ENCODE measurements around the gene MYBPH. TPM values are rescaled to one million over a fixed set of nuclear protein-coding genes. Genes with fewer than 3 reads are reported as not detected.

Gene MYBPH
- total RNA-seq, 1 experiment from 2014 or later = not detected

- intact Hi-C loops (cut with micrococcal nuclease) = no loop called here
- Mint-ChIP-seq H3K9me3 (ENCODE audit: unreplicated experiment) (no peaks in the 10 kb centered on the region), H3K4me3 (ENCODE audit: unreplicated experiment) (no peak overlapping the region), H3K36me3 (ENCODE audit: insufficient read depth, unreplicated experiment) (no peaks in the 10 kb centered on the region), H3K27ac (ENCODE audit: low read depth, unreplicated experiment) (no peak overlapping the region), H3K4me1 (ENCODE audit: insufficient read depth, unreplicated experiment) (no peaks in the 10 kb centered on the region), H3K27me3 (ENCODE audit: insufficient read depth, unreplicated experiment) (peaks cover 33% of the 10 kb centered on the region)
- ChIA-PET POLR2A (interaction anchor here (0.5 to 2.3 kb wide), 13 partner anchors 9 to 1890 kb away, joined by 3 to 23 read pairs (median 4); no protein-coding TSS in a partner anchor), CTCF (interaction anchor here (0.5 to 18.5 kb wide), 52 partner anchors 7 to 991 kb away, joined by 3 to 702 read pairs (median 5); partner anchors contain the start of genes ADORA1, CHI3L1, CHIT1 and MYBPH)
- DNase-seq (ENCODE audit: unreplicated experiment) = no peak
- BruUV-seq (replicated peaks) = no TSS peak
- TF ChIP-seq CTCF (IDR thresholded peaks at IDR 0.05; ENCODE audit: unreplicated experiment) = no peak
These were observed 39.9 kb upstream of the MYBPH start for GRCh38 chr1:203215573-203215972.

GRCh38 chr1:203214871-203215270, 39.2 kb upstream of the MYBPH start:
- intact Hi-C loops (cut with micrococcal nuclease) = no loop called here
- Mint-ChIP-seq H3K4me3 (ENCODE audit: unreplicated experiment) (no peak overlapping the region), H3K27me3 (ENCODE audit: insufficient read depth, unreplicated experiment) (peaks cover 30% of the 10 kb centered on the region), H3K9me3 (ENCODE audit: unreplicated experiment) (no peaks in the 10 kb centered on the region), H3K27ac (ENCODE audit: low read depth, unreplicated experiment) (no peak overlapping the region), H3K36me3 (ENCODE audit: insufficient read depth, unreplicated experiment) (no peaks in the 10 kb centered on the region), H3K4me1 (ENCODE audit: insufficient read depth, unreplicated experiment) (no peaks in the 10 kb centered on the region)
- no TSS peak for BruUV-seq (replicated peaks)
- ChIA-PET POLR2A (interaction anchor here (0.6 to 2.3 kb wide), 3 partner anchors 12 to 175 kb away, joined by 3 to 23 read pairs (median 3); no protein-coding TSS in a partner anchor), CTCF (interaction anchor here (0.5 to 18.5 kb wide), 40 partner anchors 10 to 814 kb away, joined by 3 to 702 read pairs (median 6); partner anchors contain the start of genes ADORA1, CHIT1 and MYBPH)
- TF ChIP-seq CTCF (IDR thresholded peaks at IDR 0.05; ENCODE audit: unreplicated experiment) = no peak
- no peak for DNase-seq (ENCODE audit: unreplicated experiment)

GRCh38 chr1:203213126-203213525, 37.5 kb upstream of the MYBPH start:
- H3K4me3 Mint-ChIP-seq (ENCODE audit: unreplicated experiment) = no peak overlapping the region
- no peaks in the 10 kb centered on the region for H3K9me3 Mint-ChIP-seq (ENCODE audit: unreplicated experiment)
- no peak for TF ChIP-seq CTCF (IDR thresholded peaks at IDR 0.05; ENCODE audit: unreplicated experiment)
- DNase-seq (ENCODE audit: unreplicated experiment) = no peak
- H3K4me1 Mint-ChIP-seq (ENCODE audit: insufficient read depth, unreplicated experiment) = no peaks in the 10 kb centered on the region
- ChIA-PET POLR2A (no interaction called here), CTCF (interaction anchor here (0.9 to 18.5 kb wide), 8 partner anchors 9 to 269 kb away, joined by 3 to 702 read pairs (median 58); no protein-coding TSS in a partner anchor)
- peaks cover 13% of the 10 kb centered on the region for H3K27me3 Mint-ChIP-seq (ENCODE audit: insufficient read depth, unreplicated experiment)
- no peak overlapping the region for H3K27ac Mint-ChIP-seq (ENCODE audit: low read depth, unreplicated experiment)
- BruUV-seq (replicated peaks) = no TSS peak
- intact Hi-C loops (cut with micrococcal nuclease) = no loop called here
- H3K36me3 Mint-ChIP-seq (ENCODE audit: insufficient read depth, unreplicated experiment) = no peaks in the 10 kb centered on the region

GRCh38 chr1:203211812-203212211, 36.2 kb upstream of the MYBPH start:
- Mint-ChIP-seq H3K27me3 (ENCODE audit: insufficient read depth, unreplicated experiment) (peaks cover 20% of the 10 kb centered on the region), H3K36me3 (ENCODE audit: insufficient read depth, unreplicated experiment) (no peaks in the 10 kb centered on the region), H3K9me3 (ENCODE audit: unreplicated experiment) (no peaks in the 10 kb centered on the region), H3K4me3 (ENCODE audit: unreplicated experiment) (no peak overlapping the region), H3K27ac (ENCODE audit: low read depth, unreplicated experiment) (no peak overlapping the region), H3K4me1 (ENCODE audit: insufficient read depth, unreplicated experiment) (no peaks in the 10 kb centered on the region)
- no peak for TF ChIP-seq CTCF (IDR thresholded peaks at IDR 0.05; ENCODE audit: unreplicated experiment)
- BruUV-seq (replicated peaks) = no TSS peak
- intact Hi-C loops (cut with micrococcal nuclease) = no loop called here
- DNase-seq (ENCODE audit: unreplicated experiment) = no peak
- CTCF ChIA-PET = interaction anchor here (0.6 to 18.5 kb wide), 13 partner anchors 8 to 268 kb away, joined by 3 to 702 read pairs (median 3); no protein-coding TSS in a partner anchor
- POLR2A ChIA-PET = no interaction called here
